Mesothelial cell of epicardium (in vitro differentiated cells): ENCODE results near the gene NT5M. TPM values are rescaled to one million over a fixed set of nuclear protein-coding genes. Genes with fewer than 3 reads are reported as not detected.

Source experiments
- DNase-seq, 2 experiments: peaks; one replicate each; pipeline ENCODE4 v3.0.0; 2021; ENCODE audit warnings: low spot score in 2 of 2; ENCODE audit not compliant: unreplicated experiment in 2 of 2
- H3K27ac Mint-ChIP-seq: 2 replicates; pipeline ENCODE4 v1.8.0; 2021; ENCODE audit warnings: mixed read lengths
- H3K27me3 Mint-ChIP-seq: 2 replicates; pipeline ENCODE4 v1.8.0; 2021; ENCODE audit warnings: low read depth, mixed read lengths
- H3K36me3 Mint-ChIP-seq: 2 replicates; pipeline ENCODE4 v1.8.0; 2021; ENCODE audit warnings: mixed read lengths
- H3K4me1 Mint-ChIP-seq: 2 replicates; pipeline ENCODE4 v1.8.0; 2021; ENCODE audit warnings: mixed read lengths
- H3K4me3 Mint-ChIP-seq: 2 replicates; pipeline ENCODE4 v1.8.0; 2021; ENCODE audit warnings: mild to moderate bottlenecking, moderate library complexity, mixed read lengths
- H3K9me3 Mint-ChIP-seq: 2 replicates; pipeline ENCODE4 v1.8.0; 2021; ENCODE audit warnings: mixed read lengths
- total RNA-seq: library from RNA; stranded (reverse); gene quantifications from 3 replicates; pipeline ENCODE4 v1.2.1, GENCODE V29; 2021
- TF ChIP-seq, protein P1 (sequence below): fragments of 200-600 bp; sonication (generic); IDR thresholded peaks from one replicate; pipeline ENCODE4 v1.5.0; 2021; ENCODE audit warnings: antibody characterized with exemption; ENCODE audit not compliant: unreplicated experiment

NT5M gene
- total RNA-seq, 1 donor from 2014 or later = 4.6 TPM

- DNase-seq = no peak
- Mint-ChIP-seq H3K4me3 (no peak overlapping the region), H3K27me3 (no peaks in the 10 kb centered on the region), H3K27ac (no peak overlapping the region), H3K9me3 (no peaks in the 10 kb centered on the region), H3K36me3 (no peaks in the 10 kb centered on the region), H3K4me1 (peaks cover 17% of the 10 kb centered on the region)
- TF ChIP-seq, protein P1, sequence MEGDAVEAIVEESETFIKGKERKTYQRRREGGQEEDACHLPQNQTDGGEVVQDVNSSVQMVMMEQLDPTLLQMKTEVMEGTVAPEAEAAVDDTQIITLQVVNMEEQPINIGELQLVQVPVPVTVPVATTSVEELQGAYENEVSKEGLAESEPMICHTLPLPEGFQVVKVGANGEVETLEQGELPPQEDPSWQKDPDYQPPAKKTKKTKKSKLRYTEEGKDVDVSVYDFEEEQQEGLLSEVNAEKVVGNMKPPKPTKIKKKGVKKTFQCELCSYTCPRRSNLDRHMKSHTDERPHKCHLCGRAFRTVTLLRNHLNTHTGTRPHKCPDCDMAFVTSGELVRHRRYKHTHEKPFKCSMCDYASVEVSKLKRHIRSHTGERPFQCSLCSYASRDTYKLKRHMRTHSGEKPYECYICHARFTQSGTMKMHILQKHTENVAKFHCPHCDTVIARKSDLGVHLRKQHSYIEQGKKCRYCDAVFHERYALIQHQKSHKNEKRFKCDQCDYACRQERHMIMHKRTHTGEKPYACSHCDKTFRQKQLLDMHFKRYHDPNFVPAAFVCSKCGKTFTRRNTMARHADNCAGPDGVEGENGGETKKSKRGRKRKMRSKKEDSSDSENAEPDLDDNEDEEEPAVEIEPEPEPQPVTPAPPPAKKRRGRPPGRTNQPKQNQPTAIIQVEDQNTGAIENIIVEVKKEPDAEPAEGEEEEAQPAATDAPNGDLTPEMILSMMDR = no peak
Measured at GRCh38 chr17:17348872-17349723, 45.9 kb downstream of the NT5M start.

GRCh38 chr17:17349724-17350106 lies 46.5 kb downstream of the NT5M start:
- Mint-ChIP-seq H3K27me3 (no peaks in the 10 kb centered on the region), H3K9me3 (no peaks in the 10 kb centered on the region), H3K4me1 (peaks cover 19% of the 10 kb centered on the region), H3K27ac (no peak overlapping the region), H3K4me3 (no peak overlapping the region), H3K36me3 (no peaks in the 10 kb centered on the region)
- DNase-seq = no peak
- TF ChIP-seq, protein P1 = no peak

GRCh38 chr17:17350491-17351355 lies 47.5 kb downstream of the NT5M start:
- no peaks in the 10 kb centered on the region for H3K9me3 Mint-ChIP-seq
- peak overlapping the region; percentile 84 for H3K27ac Mint-ChIP-seq
- no peak for DNase-seq
- H3K27me3 Mint-ChIP-seq = no peaks in the 10 kb centered on the region
- peak overlapping the region; percentile 44 for H3K4me3 Mint-ChIP-seq
- peaks cover 23% of the 10 kb centered on the region for H3K4me1 Mint-ChIP-seq
- H3K36me3 Mint-ChIP-seq = no peaks in the 10 kb centered on the region
- TF ChIP-seq, protein P1 = no peak

DNA sequence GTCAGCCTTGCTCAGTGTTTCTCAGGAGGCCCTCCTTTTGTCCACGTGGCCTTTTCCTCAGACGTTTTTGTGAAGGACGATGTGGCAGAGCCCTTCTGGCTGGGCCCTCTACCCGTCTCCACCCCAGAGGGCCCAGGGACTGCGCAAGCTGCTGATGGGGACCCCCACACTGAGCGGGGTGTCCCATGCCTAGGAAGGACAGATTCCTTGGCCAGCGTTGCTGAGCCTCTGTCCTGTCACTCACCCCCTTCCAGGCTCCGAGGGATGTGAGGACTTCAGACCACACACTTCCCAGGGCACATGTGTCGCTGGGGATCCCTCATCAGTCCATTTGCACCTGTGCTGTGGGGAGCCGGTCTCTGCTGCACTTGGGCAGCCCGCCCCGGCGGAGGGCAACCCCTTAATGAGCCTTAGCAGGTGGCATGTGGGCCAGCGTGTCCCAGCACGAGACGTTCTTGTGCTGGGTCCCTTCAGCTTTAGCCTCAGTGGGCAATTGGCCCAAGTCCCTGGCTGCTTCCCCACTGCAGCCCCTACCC lies 48.3 kb downstream of the NT5M start:
- no peak for DNase-seq

More for the DNA sequence above, 48.3 kb downstream of the NT5M start:
- no peaks in the 10 kb centered on the region for H3K9me3 Mint-ChIP-seq
- H3K36me3 Mint-ChIP-seq = no peaks in the 10 kb centered on the region
- H3K4me1 Mint-ChIP-seq = peaks cover 23% of the 10 kb centered on the region
- H3K4me3 Mint-ChIP-seq = no peak overlapping the region
- no peak overlapping the region for H3K27ac Mint-ChIP-seq
- TF ChIP-seq, protein P1 = no peak
- H3K27me3 Mint-ChIP-seq = no peaks in the 10 kb centered on the region
